BE2C (cell line): ENCODE data around the gene ULK4.

Experiments
- DNase-seq: peaks from one replicate; pipeline ENCODE4 v3.0.0-alpha.2; 2020
- H3K27me3 ChIP-seq: fragments of 250-450 bp; sonication (Bioruptor Pico); 2 replicates; pipeline ENCODE4 v1.5.1; 2020; ENCODE audit warnings: mild to moderate bottlenecking
- H3K36me3 ChIP-seq: fragments of 250-450 bp; sonication (Bioruptor Pico); 2 replicates; pipeline ENCODE4 v1.5.1; 2020; ENCODE audit warnings: mild to moderate bottlenecking
- H3K4me1 ChIP-seq: fragments of 250-450 bp; sonication (Bioruptor Pico); 2 replicates; pipeline ENCODE4 v1.5.1; 2020
- H3K4me3 ChIP-seq: 2 replicates; pipeline ENCODE4 v1.5.1; 2011; ENCODE audit warnings: low read depth, low read length
- H3K9me3 ChIP-seq: fragments of 250-450 bp; sonication (Bioruptor Pico); 2 replicates; pipeline ENCODE4 v1.5.1; 2020
- TF ChIP-seq, protein P1 (sequence below): IDR thresholded peaks from 2 replicates; pipeline ENCODE4 v1.5.1; 2012; ENCODE audit warnings: mild to moderate bottlenecking, low read depth, low read length

ULK4 gene

GRCh38 chr3:41580274-41580959 lies 381.5 kb downstream of the ULK4 start:
- Histone ChIP-seq H3K4me1 (no peaks in the 10 kb centered on the region), H3K9me3 (no peaks in the 10 kb centered on the region), H3K27me3 (no peaks in the 10 kb centered on the region), H3K36me3 (no peaks in the 10 kb centered on the region), H3K4me3 (no peak overlapping the region)
- TF ChIP-seq, protein P1, sequence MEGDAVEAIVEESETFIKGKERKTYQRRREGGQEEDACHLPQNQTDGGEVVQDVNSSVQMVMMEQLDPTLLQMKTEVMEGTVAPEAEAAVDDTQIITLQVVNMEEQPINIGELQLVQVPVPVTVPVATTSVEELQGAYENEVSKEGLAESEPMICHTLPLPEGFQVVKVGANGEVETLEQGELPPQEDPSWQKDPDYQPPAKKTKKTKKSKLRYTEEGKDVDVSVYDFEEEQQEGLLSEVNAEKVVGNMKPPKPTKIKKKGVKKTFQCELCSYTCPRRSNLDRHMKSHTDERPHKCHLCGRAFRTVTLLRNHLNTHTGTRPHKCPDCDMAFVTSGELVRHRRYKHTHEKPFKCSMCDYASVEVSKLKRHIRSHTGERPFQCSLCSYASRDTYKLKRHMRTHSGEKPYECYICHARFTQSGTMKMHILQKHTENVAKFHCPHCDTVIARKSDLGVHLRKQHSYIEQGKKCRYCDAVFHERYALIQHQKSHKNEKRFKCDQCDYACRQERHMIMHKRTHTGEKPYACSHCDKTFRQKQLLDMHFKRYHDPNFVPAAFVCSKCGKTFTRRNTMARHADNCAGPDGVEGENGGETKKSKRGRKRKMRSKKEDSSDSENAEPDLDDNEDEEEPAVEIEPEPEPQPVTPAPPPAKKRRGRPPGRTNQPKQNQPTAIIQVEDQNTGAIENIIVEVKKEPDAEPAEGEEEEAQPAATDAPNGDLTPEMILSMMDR = no peak
- no peak for DNase-seq

DNA sequence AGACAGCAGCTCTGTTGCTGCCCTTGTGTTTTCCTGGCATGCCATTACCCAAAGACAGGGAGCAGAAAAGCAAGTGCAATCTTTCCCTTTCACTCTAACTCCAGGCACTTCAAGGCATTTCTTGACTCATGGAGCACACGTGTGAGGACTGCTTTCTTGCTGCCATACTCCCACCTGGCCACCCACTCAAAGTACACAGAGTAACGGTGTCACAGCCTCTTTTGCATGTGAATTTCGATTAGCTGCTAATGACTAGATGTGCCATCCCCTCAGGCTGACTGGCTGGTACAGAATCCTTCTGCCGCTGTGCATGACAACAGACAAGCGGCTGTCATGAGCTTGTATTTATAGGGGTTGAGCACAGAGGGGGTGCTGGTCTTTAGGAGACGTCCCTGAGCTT lies 382.0 kb downstream of the ULK4 start:
- no peaks in the 10 kb centered on the region for H3K9me3 ChIP-seq
- no peaks in the 10 kb centered on the region for H3K4me1 ChIP-seq
- H3K27me3 ChIP-seq = no peaks in the 10 kb centered on the region
- no peak for DNase-seq
- H3K36me3 ChIP-seq = no peaks in the 10 kb centered on the region
- H3K4me3 ChIP-seq = no peak overlapping the region
- TF ChIP-seq, protein P1 = no peak

DNA sequence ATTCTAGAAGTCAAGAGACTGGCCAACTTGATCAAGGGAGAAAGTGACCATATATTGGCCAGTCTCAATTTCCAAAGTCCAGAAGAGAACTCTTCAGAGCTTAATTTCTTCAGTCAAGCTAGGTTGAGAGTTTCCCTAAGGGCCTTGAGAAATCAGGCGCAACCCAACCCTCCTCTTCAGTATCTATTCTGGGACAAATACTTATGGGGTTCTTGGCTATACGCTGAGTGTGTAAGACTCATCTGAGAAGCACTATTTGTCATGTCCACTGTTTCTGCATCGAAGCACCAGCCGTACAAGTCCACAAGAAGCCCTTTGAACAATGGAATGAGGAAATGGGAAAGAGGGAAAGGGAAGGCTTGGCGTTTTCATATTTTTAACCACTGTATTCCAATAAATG lies 383.1 kb downstream of the ULK4 start:
- Histone ChIP-seq H3K4me1 (no peaks in the 10 kb centered on the region), H3K27me3 (no peaks in the 10 kb centered on the region), H3K9me3 (no peaks in the 10 kb centered on the region), H3K4me3 (no peak overlapping the region), H3K36me3 (no peaks in the 10 kb centered on the region)
- TF ChIP-seq, protein P1 = no peak
- DNase-seq = no peak

DNA sequence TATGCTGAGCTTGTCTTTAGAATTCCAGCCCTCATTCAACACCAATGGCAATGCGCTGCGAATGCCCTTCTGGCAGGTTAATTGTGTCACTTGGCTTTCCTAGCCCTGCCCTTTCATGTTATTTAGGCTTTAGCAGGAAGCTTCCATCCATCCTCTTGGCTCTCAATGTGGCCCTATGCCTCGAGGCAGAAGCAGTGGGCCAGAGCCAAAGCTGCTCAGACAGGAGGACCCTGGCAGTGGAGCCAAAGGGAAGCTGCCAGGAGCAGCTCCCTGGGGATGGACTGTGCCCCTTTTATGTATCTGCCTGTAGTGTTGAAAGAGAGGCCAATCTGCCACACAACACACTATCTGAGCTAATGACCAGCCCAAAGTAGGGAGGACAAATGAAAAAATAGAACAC lies 386.2 kb downstream of the ULK4 start:
- H3K27me3 ChIP-seq = no peaks in the 10 kb centered on the region
- peak; percentile 60 for DNase-seq
- TF ChIP-seq, protein P1 = no peak
- no peaks in the 10 kb centered on the region for H3K36me3 ChIP-seq
- no peaks in the 10 kb centered on the region for H3K9me3 ChIP-seq
- H3K4me1 ChIP-seq = no peaks in the 10 kb centered on the region
- no peak overlapping the region for H3K4me3 ChIP-seq

GRCh38 chr3:41574900-41575299 lies 387.0 kb downstream of the ULK4 start:
- no peak for DNase-seq
- Histone ChIP-seq H3K36me3 (no peaks in the 10 kb centered on the region), H3K27me3 (no peaks in the 10 kb centered on the region), H3K4me3 (no peak overlapping the region), H3K9me3 (no peaks in the 10 kb centered on the region), H3K4me1 (no peaks in the 10 kb centered on the region)
- TF ChIP-seq, protein P1 = peak; percentile 34

DNA sequence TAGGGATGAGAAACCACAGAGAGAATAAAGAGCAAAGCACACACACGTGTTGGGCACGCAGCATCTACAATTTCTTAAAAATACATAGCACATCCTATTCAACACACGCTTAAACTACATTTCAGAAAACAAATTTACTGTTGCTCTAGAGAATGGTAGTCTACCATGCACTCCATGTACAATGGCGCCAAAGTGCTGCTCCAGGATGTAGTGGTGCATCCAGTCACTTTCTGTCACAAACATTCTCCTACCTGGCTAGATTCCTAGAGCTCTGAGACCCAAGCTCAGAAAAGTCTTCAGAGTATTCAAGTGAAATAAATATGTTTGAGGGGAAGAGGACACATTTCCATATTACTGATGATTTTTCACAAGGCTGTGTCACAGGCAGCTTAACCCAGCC lies 388.3 kb downstream of the ULK4 start:
- Histone ChIP-seq H3K27me3 (no peaks in the 10 kb centered on the region), H3K36me3 (no peaks in the 10 kb centered on the region), H3K9me3 (no peaks in the 10 kb centered on the region), H3K4me3 (no peak overlapping the region), H3K4me1 (no peaks in the 10 kb centered on the region)
- TF ChIP-seq, protein P1 = no peak
- DNase-seq = no peak
